Measurements from ENCODE around the gene BMP4. TPM values are rescaled to one million over a fixed set of nuclear protein-coding genes. Genes with fewer than 3 reads are reported as not detected.

The BMP4 gene
- total and polyA plus RNA-seq, 2 of the 13 experiments (the other 11 are each of a cell fraction or from before 2014, with no cell fraction given) = 56.4 to 169 TPM

DNA sequence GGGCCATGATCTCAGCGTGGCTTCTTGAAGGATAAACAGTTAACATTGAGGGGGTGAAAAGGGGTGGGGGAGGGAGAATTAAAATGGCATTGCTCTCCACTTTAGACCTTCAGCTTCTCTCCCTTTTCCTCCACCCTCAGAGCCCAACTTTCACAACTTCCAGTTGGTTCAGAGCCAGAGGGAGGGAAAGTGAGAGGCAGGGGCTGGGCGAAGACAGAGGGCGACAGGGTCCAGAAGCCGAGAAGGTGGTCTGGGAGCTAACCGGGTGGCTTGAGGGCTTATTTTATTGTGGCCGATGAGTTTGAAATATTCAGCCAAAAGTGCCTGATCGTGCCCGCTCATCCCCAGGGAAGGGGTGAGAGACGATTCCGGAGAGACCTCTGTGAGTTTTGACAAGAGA, 4.1 kb downstream of the BMP4 start:
- H3K27ac ChIP-seq (ENCODE audit: extremely low read length, insufficient read depth, low read length) = peak overlapping the region; percentile 37
- in situ Hi-C loops (cut with HindIII; ENCODE audit: extremely low pct_ligation_motif_present, low pct_unique_long_range_greater_than_20kb) (loop anchor here (5.0 to 10.0 kb wide), 3 partner anchors 185 to 392 kb away; no protein-coding TSS in a partner anchor), intact Hi-C loops (cut with micrococcal nuclease; ENCODE audit: unreplicated experiment) (loop anchor here (5.0 kb wide), 1 partner anchor 415 kb away; no protein-coding TSS in a partner anchor)
- FAIRE-seq = no peak
- H3K4me3 ChIP-seq (replicated peaks in 1 of 3; ENCODE audit: insufficient read depth in 1 of 3, low read depth in 2 of 3, low read length in 3 of 3) = peak overlapping the region; percentile 87 to 92 (median 90)
- ChIA-PET POLR2A (interaction anchor here (0.9 to 9.7 kb wide), 15 partner anchors 9 to 377 kb away, joined by 3 to 163 read pairs (median 8); no protein-coding TSS in a partner anchor), CTCF (ENCODE audit: low intra/inter-chr PET ratio, low total read pairs) (no interaction called here)
- no peak for ATAC-seq
- peaks cover 68% of the 10 kb centered on the region for H3K79me2 ChIP-seq (ENCODE audit: insufficient read depth, low read length)
- DNase-seq (ENCODE audit: low spot score) = no peak
- TF ChIP-seq MLLT10 (CRISPR knock-in tag; IDR thresholded peaks at IDR 0.05) (0 out of 2 replicates have a peak, but pooled peaks have one; percentile 56), STAG1 (CRISPR knock-in tag; IDR thresholded peaks at IDR 0.05) (0 out of 2 replicates have a peak, but pooled peaks have one; percentile 4), ZFYVE20 (CRISPR knock-in tag; IDR thresholded peaks at IDR 0.05; ENCODE audit: borderline replicate concordance, low read depth) (no peak), ZNF335 (CRISPR knock-in tag; IDR thresholded peaks at IDR 0.05) (no peak), ZNF142 (CRISPR knock-in tag; IDR thresholded peaks at IDR 0.05) (0 out of 2 replicates have a peak, but pooled peaks have one; percentile 50), ZNF781 (CRISPR knock-in tag; IDR thresholded peaks at IDR 0.05; ENCODE audit: borderline replicate concordance, not compliant biosample characterization) (no peak), ZNF704 (CRISPR knock-in tag; IDR thresholded peaks at IDR 0.05; ENCODE audit: borderline replicate concordance) (0 out of 2 replicates have a peak, but pooled peaks have one; percentile 47), ZNF234 (CRISPR knock-in tag; conservative IDR thresholded peaks at IDR 0.05) (no peak), SMC3 (IDR thresholded peaks at IDR 0.05; ENCODE audit: low read length) (no peak)
- TF ChIP-seq, protein P1, sequence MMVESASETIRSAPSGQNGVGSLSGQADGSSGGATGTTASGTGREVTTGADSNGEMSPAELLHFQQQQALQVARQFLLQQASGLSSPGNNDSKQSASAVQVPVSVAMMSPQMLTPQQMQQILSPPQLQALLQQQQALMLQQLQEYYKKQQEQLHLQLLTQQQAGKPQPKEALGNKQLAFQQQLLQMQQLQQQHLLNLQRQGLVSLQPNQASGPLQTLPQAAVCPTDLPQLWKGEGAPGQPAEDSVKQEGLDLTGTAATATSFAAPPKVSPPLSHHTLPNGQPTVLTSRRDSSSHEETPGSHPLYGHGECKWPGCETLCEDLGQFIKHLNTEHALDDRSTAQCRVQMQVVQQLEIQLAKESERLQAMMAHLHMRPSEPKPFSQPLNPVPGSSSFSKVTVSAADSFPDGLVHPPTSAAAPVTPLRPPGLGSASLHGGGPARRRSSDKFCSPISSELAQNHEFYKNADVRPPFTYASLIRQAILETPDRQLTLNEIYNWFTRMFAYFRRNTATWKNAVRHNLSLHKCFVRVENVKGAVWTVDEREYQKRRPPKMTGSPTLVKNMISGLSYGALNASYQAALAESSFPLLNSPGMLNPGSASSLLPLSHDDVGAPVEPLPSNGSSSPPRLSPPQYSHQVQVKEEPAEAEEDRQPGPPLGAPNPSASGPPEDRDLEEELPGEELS (CRISPR knock-in tag; IDR thresholded peaks at IDR 0.05) = 0 out of 2 replicates have a peak, but pooled peaks have one; percentile 10
- no peaks in the 10 kb centered on the region; a peak in 1 of 5 replicates for H3K27me3 ChIP-seq (ENCODE audit: control insufficient read depth in 1 of 2, insufficient read depth in 2 of 2, low read length in 2 of 2)
- H2AFZ ChIP-seq (ENCODE audit: low read length) = no peak overlapping the region
- peaks cover 19 to 38% of the 10 kb centered on the region in 2 experiments for H3K36me3 ChIP-seq (replicated peaks in 1 of 2; ENCODE audit: control insufficient read depth in 1 of 2, insufficient read depth in 2 of 2, low read length in 2 of 2)
- 59% methylated on average over 10 of the region's 10 CpGs for WGBS (ENCODE audit: low lambda C conversion rate)
- H3K4me1 ChIP-seq (ENCODE audit: insufficient read depth, low read length) = peaks cover 60% of the 10 kb centered on the region
- peak overlapping the region; percentile 73 for H3K9ac ChIP-seq (ENCODE audit: insufficient read depth, low read depth, low read length)
- H4K20me1 ChIP-seq (ENCODE audit: insufficient read depth, low read length) = peaks cover 24% of the 10 kb centered on the region; the same call in 1 of the 2 replicates
- no TSS peak for BruUV-seq (replicated peaks)
- no peaks in the 10 kb centered on the region for H3K9me3 ChIP-seq (ENCODE audit: low read length)
- peak overlapping the region; percentile 75 for H3K4me2 ChIP-seq (ENCODE audit: low read depth, low read length)

All from HepG2 (cell line).